SK-N-SH (cell line): ENCODE results near the gene CFAP299.

Source experiments
- CTCF ChIP-seq: fragments of 200-600 bp; sonication (generic); IDR thresholded peaks from 2 replicates; pipeline ENCODE4 v1.6.1; 2017; ENCODE audit warnings: antibody characterized with exemption, mild to moderate bottlenecking, moderate library complexity
- EP300 ChIP-seq, 2 experiments: IDR thresholded peaks; 2 replicates each; pipeline versions ENCODE4 v1.4.0 to v1.6.1; 2012; ENCODE audit warnings: borderline replicate concordance in 1 of 2, low read depth in 1 of 2, low read length in 1 of 2
- MXI1 ChIP-seq: IDR thresholded peaks from 2 replicates; pipeline ENCODE4 v1.6.1; 2012; ENCODE audit warnings: mild to moderate bottlenecking, low read depth, low read length, improper control_type of control experiment
- NRF1 ChIP-seq: IDR thresholded peaks from 2 replicates; pipeline ENCODE4 v1.6.1; 2012; ENCODE audit warnings: low read depth, mild to moderate bottlenecking, low read length
- POLR2AphosphoS5 ChIP-seq: IDR thresholded peaks from 2 replicates; pipeline ENCODE4 v1.6.1; 2012; ENCODE audit warnings: low read depth, low read length
- RAD21 ChIP-seq: IDR thresholded peaks from 2 replicates; pipeline ENCODE4 v1.6.1; 2012; ENCODE audit warnings: mild to moderate bottlenecking, low read length
- RFX5 ChIP-seq: IDR thresholded peaks from 2 replicates; pipeline ENCODE4 v1.6.1; 2012; ENCODE audit warnings: mild to moderate bottlenecking, improper control_type of control experiment, low read length
- TF ChIP-seq, protein P1 (sequence below): IDR thresholded peaks from 2 replicates; pipeline ENCODE4 v1.4.0; 2012; ENCODE audit warnings: low read depth, borderline replicate concordance

DNA sequence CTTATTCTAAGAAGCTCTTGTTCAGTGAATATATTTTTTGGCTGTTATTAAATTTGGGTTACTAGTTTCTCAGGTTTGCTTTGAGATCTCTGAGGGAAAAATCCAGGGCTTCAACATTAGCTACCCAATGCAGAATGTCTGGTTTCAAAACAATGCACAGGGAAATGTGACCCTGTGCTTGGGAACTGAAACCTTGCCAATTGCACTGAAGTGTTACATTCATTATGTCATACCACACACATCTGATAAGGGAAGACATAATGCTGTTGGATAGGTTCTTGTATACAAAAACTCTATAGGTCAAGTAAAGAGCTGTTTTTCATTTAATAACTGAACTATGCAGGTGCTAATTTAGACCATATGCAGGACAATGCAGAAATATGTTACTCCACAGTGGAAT lies 349.7 kb downstream of the CFAP299 start:
- TF ChIP-seq RAD21 (no peak), NRF1 (no peak), CTCF (no peak), RFX5 (no peak), EP300 (IDR thresholded peaks at IDR 0.05; ENCODE audit: borderline replicate concordance in 1 of 2, low read depth in 1 of 2, low read length in 1 of 2) (no peak), POLR2AphosphoS5 (no peak), MXI1 (no peak)
- TF ChIP-seq, protein P1, sequence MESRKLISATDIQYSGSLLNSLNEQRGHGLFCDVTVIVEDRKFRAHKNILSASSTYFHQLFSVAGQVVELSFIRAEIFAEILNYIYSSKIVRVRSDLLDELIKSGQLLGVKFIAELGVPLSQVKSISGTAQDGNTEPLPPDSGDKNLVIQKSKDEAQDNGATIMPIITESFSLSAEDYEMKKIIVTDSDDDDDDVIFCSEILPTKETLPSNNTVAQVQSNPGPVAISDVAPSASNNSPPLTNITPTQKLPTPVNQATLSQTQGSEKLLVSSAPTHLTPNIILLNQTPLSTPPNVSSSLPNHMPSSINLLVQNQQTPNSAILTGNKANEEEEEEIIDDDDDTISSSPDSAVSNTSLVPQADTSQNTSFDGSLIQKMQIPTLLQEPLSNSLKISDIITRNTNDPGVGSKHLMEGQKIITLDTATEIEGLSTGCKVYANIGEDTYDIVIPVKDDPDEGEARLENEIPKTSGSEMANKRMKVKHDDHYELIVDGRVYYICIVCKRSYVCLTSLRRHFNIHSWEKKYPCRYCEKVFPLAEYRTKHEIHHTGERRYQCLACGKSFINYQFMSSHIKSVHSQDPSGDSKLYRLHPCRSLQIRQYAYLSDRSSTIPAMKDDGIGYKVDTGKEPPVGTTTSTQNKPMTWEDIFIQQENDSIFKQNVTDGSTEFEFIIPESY = no peak
